LNCaP clone FGC (cell line): ENCODE measurements around the gene CD48.

Experiments used
- DNase-seq: peaks from one replicate; pipeline ENCODE4 v3.0.0-alpha.2; 2011; ENCODE audit warnings: low read depth
- H3K4me3 ChIP-seq: 2 replicates; pipeline ENCODE4 v1.5.1; 2011; ENCODE audit warnings: mild to moderate bottlenecking, low read depth, low read length, control low read depth
- CTCF ChIP-seq: IDR thresholded peaks from 2 replicates; pipeline ENCODE4 v1.5.1; 2012; ENCODE audit warnings: mild to moderate bottlenecking; ENCODE audit not compliant: control insufficient read depth, insufficient read depth; ENCODE audit errors: extremely low read depth

CD48 gene

GRCh38 chr1:160670701-160671100 lies 40.9 kb downstream of the CD48 start:
- H3K4me3 ChIP-seq, result no peak overlapping the region
- TF ChIP-seq CTCF, result no peak
- DNase-seq, result no peak

- no peak for TF ChIP-seq CTCF
- H3K4me3 ChIP-seq, result no peak overlapping the region
- no peak for DNase-seq
Measured at GRCh38 chr1:160669802-160670201, 41.8 kb downstream of the CD48 start.

- no peak overlapping the region for H3K4me3 ChIP-seq
- TF ChIP-seq CTCF, result no peak
- no peak for DNase-seq
Measured at GRCh38 chr1:160669276-160669675, 42.3 kb downstream of the CD48 start.

- TF ChIP-seq CTCF, result no peak
- H3K4me3 ChIP-seq, result no peak overlapping the region
- DNase-seq, result no peak
Measured at GRCh38 chr1:160667896-160668295, 43.7 kb downstream of the CD48 start.

- no peak overlapping the region for H3K4me3 ChIP-seq
- TF ChIP-seq CTCF, result no peak
- no peak for DNase-seq
Measured at GRCh38 chr1:160666079-160666442, 45.6 kb downstream of the CD48 start.

- no peak for DNase-seq
- TF ChIP-seq CTCF, result no peak
- H3K4me3 ChIP-seq, result no peak overlapping the region
Measured at GRCh38 chr1:160665330-160666078, 46.1 kb downstream of the CD48 start.

GRCh38 chr1:160664573-160665051 lies 47.0 kb downstream of the CD48 start:
- DNase-seq, result no peak

More at GRCh38 chr1:160664573-160665051, 47.0 kb downstream of the CD48 start:
- no peak overlapping the region for H3K4me3 ChIP-seq
- TF ChIP-seq CTCF, result no peak
